ENCODE results near the gene IRX2. TPM values are rescaled to one million over a fixed set of nuclear protein-coding genes. Genes with fewer than 3 reads are reported as not detected.

IRX2 gene
- total and polyA plus RNA-seq, 2 of the 8 experiments (the other 6 are each of a cell fraction or from before 2014, with no cell fraction given): 23.4 to 40.4 TPM

GRCh38 chr5:2700876-2701275 lies 50.6 kb downstream of the IRX2 start:
- FAIRE-seq (no peak), DNase-seq (ENCODE audit: low read depth in 1 of 2, low spot score in 2 of 2) (no peak)
- Histone ChIP-seq H3K79me1 (ENCODE audit: low read depth, low read length) (no peaks in the 10 kb centered on the region), H3K23ac (ENCODE audit: insufficient read length) (no peak overlapping the region), H3K23me2 (ENCODE audit: low read depth, low read length) (peaks cover 3% of the 10 kb centered on the region; the same call in 1 of the 2 replicates), H3K27me3 (replicated peaks in 1 of 4; ENCODE audit: control insufficient read depth in 3 of 4, extremely low read depth in 1 of 4, insufficient read depth in 3 of 4, low read length in 3 of 4) (no peaks in the 10 kb centered on the region), H4K5ac (ENCODE audit: insufficient read length, low read depth, low read length) (no peak overlapping the region), H2BK12ac (ENCODE audit: low read depth, low read length) (no peak overlapping the region), H2AK5ac (ENCODE audit: low read depth, low read length) (no peak overlapping the region), H3K9me3 (ENCODE audit: insufficient read depth in 2 of 2, low read depth in 1 of 2, low read length in 1 of 2) (no peaks in the 10 kb centered on the region; a peak in 1 of 4 replicates), H4K20me1 (replicated peaks in 1 of 2; ENCODE audit: control insufficient read depth in 1 of 2, insufficient read depth in 2 of 2, low read length in 2 of 2) (no peaks in the 10 kb centered on the region), H2BK15ac (ENCODE audit: low read length) (no peak overlapping the region), H2AFZ (ENCODE audit: low read length) (no peak overlapping the region), H4K8ac (ENCODE audit: extremely low read depth, insufficient read depth, low read length) (no peak overlapping the region), H3K18ac (ENCODE audit: extremely low read depth, low read length) (no peak overlapping the region), H2BK120ac (replicated peaks; ENCODE audit: low read depth, low read length) (no peak overlapping the region), H3K27ac (ENCODE audit: low read depth, low read length) (no peak overlapping the region), H2BK20ac (ENCODE audit: low read length) (no peak overlapping the region), H3K4ac (replicated peaks; ENCODE audit: insufficient read length, low read depth, low read length) (no peak overlapping the region), H3K4me1 (replicated peaks in 1 of 4; ENCODE audit: control insufficient read depth in 3 of 4, insufficient read depth in 4 of 4, low read length in 3 of 4) (no peaks in the 10 kb centered on the region), H2BK5ac (ENCODE audit: low read depth, low read length) (no peak overlapping the region), H3K4me3 (ENCODE audit: extremely low read depth in 1 of 4, insufficient read depth in 2 of 4, low read depth in 3 of 4, low read length in 4 of 4) (no peak overlapping the region), H3K9ac (replicated peaks in 1 of 4; ENCODE audit: extremely low read depth in 1 of 4, low read depth in 3 of 4, low read length in 3 of 4) (no peak overlapping the region), H3K36me3 (ENCODE audit: control insufficient read depth in 2 of 4, insufficient read depth in 4 of 4, low read length in 3 of 4) (no peaks in the 10 kb centered on the region), H3K79me2 (ENCODE audit: control insufficient read depth in 1 of 2, insufficient read depth in 2 of 2, low read length in 2 of 2) (no peaks in the 10 kb centered on the region), H3K4me2 (ENCODE audit: insufficient read depth in 1 of 2, low read depth in 2 of 2, low read length in 2 of 2) (no peak overlapping the region), H4K91ac (replicated peaks; ENCODE audit: insufficient read length, low read length) (no peak overlapping the region), H3K14ac (ENCODE audit: insufficient read length) (no peak overlapping the region), H3K56ac (replicated peaks; ENCODE audit: insufficient read length, low read depth, low read length) (no peak overlapping the region)
- POLR2A ChIA-PET (ENCODE audit: partially characterized antibody): no interaction called here
- 86% methylated on average over 8 of the region's 8 CpGs; no CpG with 5 or more reads in 1 of the 2 experiments for WGBS, 2 experiments (ENCODE audit: extremely low coverage in 1 of 2, insufficient coverage in 1 of 2, insufficient read length in 1 of 2, insufficient replicate concordance in 2 of 2, low coverage in 1 of 2, low lambda C conversion rate in 2 of 2, missing lambda C conversion rate in 1 of 2)
- TF ChIP-seq CHD1 (IDR thresholded peaks at IDR 0.05; ENCODE audit: low read depth, low read length) (no peak), SIX5 (IDR thresholded peaks at IDR 0.05; ENCODE audit: low read depth, low read length) (no peak), NANOG (IDR thresholded peaks at IDR 0.05; ENCODE audit: insufficient read depth, low read depth, low read length, poor library complexity, severe bottlenecking) (no peak), KDM1A (IDR thresholded peaks at IDR 0.05; ENCODE audit: borderline replicate concordance, low read length) (no peak), SIRT6 (IDR thresholded peaks at IDR 0.05; ENCODE audit: low read length) (no peak), SRF (IDR thresholded peaks at IDR 0.05; ENCODE audit: low read depth, low read length) (no peak), TAF7 (optimal IDR thresholded peaks at IDR 0.05; ENCODE audit: borderline replicate concordance, low read depth, low read length) (no peak), PHF8 (conservative IDR thresholded peaks at IDR 0.05; ENCODE audit: low read depth, low read length) (no peak)
- CTCF ChIA-PET (ENCODE audit: partially characterized antibody): interaction anchor here (0.7 kb wide), 1 partner anchor 11 kb away, joined by 6 read pairs; no protein-coding TSS in a partner anchor
